ENCODE data around the gene ATP6V1B1. TPM values are rescaled to one million over a fixed set of nuclear protein-coding genes. Genes with fewer than 3 reads are reported as not detected.

Gene ATP6V1B1
- total RNA-seq, 4 donors from 2014 or later, result 3.6 to 7.1 TPM; not detected in 2

DNA sequence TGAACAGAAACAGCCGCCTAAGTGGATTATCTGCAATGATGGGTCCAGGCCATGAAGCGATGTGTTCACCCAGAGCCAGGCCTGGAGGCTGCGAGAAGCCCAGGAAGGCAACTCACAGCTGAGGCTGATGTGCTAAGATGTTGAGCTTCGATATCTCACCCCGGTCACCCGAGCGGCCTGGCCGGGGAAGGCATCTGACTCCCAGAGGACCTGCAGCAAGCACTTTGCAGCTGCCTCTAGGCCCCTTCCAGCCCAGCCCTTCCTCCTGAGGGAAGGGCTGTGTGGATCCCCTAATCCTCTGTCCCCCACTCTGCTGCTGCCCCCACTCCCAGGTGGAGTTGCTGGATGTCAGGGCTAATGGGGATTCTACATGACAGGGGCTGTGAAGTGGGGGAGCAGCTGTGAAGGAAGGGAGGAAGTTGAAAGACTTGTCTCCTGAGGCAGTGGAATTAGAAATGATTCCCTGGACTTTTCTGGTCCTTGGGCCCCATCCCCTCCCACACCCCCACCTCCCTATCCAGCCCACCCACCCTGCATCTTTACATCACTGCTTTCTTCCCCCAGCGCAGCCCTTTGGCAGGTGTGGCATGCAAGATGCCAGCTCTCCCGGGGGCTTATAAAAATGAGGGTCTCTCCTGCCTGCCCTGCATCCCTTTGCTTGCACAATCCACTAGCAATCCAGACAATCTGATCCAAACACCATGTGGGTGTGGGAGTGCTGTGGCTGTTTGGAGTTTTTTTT lies 4.3 kb downstream of the ATP6V1B1 start:
- no peak for ATAC-seq (ENCODE audit: low FRiP score)
- no peak for DNase-seq (ENCODE audit: low spot score)
- TF ChIP-seq, protein P1, sequence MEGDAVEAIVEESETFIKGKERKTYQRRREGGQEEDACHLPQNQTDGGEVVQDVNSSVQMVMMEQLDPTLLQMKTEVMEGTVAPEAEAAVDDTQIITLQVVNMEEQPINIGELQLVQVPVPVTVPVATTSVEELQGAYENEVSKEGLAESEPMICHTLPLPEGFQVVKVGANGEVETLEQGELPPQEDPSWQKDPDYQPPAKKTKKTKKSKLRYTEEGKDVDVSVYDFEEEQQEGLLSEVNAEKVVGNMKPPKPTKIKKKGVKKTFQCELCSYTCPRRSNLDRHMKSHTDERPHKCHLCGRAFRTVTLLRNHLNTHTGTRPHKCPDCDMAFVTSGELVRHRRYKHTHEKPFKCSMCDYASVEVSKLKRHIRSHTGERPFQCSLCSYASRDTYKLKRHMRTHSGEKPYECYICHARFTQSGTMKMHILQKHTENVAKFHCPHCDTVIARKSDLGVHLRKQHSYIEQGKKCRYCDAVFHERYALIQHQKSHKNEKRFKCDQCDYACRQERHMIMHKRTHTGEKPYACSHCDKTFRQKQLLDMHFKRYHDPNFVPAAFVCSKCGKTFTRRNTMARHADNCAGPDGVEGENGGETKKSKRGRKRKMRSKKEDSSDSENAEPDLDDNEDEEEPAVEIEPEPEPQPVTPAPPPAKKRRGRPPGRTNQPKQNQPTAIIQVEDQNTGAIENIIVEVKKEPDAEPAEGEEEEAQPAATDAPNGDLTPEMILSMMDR (IDR thresholded peaks at IDR 0.05), result no peak

DNA sequence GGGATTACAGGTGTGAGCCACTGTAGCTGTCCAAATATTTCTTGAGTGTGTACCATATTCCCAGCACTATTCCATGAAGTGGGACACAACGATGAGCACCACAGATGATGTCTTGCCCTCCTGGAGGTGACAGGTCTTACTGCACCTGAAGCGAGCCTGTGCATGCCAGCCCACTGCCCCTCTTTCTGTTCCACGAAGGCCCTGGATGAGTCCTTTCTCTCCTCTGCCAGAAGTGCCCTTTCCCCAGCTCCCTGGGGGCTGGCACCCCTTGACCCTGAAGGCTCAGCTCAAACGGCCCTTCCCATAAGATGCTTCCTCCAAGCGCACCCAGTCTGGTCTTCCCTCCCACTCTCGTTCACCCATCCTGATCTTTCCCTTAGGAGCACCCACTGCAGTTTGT lies 5.5 kb downstream of the ATP6V1B1 start:
- TF ChIP-seq, protein P1 (IDR thresholded peaks at IDR 0.05), result no peak
- DNase-seq (ENCODE audit: low spot score) (no peak), ATAC-seq (ENCODE audit: low FRiP score) (no peak)

DNA sequence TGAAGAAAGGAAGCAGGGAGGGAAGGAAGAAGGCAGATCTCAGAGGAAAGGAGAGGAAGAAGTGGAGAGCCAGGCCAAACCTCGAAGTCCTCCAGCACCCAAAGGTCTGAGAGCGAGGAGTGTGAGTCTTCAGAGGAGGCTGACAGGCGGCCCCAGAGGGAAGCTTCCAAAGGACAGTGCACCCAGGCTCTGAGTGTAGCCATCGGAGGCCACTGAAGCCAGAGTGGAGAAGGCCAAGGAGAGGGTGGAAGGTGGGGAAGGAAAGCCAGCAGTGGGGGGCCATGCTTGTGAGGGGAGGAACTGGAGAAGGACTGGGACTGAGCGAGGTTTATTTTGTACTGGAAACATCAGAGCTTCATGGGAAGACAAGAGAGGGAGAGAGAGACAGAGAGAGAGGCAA lies 6.0 kb downstream of the ATP6V1B1 start:
- DNase-seq (ENCODE audit: low spot score) (no peak), ATAC-seq (ENCODE audit: low FRiP score) (no peak)
- TF ChIP-seq, protein P1 (IDR thresholded peaks at IDR 0.05), result no peak

DNA sequence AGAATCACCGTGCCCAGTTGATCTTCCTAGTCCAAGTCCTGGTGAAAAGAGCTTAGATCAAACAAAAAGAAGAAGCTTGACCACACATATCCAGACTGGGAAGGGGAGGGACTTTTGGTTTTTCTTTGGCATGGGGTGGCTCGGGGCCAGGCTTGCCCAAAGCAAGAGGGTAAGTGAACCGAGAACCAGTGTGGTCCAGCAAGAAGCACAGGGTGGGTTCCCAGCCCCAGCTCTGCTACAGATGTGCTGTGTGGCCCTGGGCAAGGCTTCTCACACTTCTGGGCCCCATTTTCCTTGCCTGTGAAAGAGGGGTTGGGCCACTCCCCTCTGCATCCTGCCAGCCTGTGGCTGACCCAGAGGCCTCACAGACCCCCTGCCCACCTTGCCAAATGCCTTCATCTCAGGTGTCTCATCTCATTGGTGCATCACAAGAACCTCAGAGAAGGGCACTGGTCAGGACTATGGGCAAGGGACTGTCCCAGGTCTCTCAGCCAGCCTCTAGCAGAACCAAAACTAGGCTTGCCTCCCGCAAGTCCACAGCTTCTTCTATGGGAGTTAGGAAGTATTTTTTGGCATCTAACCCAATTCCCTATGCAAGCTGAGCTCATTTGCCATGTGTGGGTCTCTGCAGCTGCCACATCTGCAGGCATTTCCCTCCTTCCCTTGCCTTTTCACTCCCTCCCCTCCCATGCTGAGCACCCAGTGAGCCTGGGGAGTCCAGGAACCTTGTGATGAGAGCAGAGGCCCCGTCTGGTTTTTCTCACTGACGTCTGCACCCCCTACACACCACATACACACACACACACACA lies 6.9 kb downstream of the ATP6V1B1 start:
- TF ChIP-seq, protein P1 (IDR thresholded peaks at IDR 0.05), result no peak
- ATAC-seq (ENCODE audit: low FRiP score) (no peak), DNase-seq (ENCODE audit: low spot score) (no peak)

DNA sequence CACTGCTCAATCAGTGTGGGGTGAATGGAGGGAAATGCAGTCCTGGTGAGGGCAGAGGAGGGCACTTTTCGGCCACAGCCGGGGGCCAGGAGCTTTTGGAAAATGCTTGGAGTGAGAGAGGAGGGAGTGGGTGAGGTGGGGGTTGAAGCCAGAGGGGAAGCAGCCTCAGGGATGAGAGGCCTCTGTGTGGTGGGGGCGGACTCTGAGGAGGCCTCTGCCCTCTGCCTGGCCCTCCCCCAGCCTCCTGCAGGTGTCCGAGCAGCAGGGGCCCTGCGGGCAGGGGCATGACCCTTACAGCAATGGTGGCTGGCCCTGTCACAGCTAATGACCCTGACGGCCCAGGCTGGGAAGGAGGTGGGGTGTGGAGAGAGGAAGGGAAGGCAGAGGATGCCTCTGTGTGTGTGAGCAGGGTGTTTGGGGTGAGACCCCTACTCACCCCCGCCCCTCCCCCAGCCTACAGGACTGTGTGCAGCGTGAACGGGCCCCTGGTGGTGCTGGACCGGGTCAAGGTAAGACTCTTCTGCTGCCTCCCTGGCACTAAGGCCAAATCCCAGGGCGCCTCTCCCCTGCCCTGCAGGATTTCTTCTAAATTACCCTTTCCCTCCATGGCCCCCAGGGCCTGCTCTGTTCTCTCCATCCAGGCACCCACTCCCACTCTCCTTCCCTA lies 7.6 kb downstream of the ATP6V1B1 start:
- TF ChIP-seq, protein P1 (IDR thresholded peaks at IDR 0.05), result no peak
- ATAC-seq (ENCODE audit: low FRiP score) (no peak), DNase-seq (ENCODE audit: low spot score) (no peak)

DNA sequence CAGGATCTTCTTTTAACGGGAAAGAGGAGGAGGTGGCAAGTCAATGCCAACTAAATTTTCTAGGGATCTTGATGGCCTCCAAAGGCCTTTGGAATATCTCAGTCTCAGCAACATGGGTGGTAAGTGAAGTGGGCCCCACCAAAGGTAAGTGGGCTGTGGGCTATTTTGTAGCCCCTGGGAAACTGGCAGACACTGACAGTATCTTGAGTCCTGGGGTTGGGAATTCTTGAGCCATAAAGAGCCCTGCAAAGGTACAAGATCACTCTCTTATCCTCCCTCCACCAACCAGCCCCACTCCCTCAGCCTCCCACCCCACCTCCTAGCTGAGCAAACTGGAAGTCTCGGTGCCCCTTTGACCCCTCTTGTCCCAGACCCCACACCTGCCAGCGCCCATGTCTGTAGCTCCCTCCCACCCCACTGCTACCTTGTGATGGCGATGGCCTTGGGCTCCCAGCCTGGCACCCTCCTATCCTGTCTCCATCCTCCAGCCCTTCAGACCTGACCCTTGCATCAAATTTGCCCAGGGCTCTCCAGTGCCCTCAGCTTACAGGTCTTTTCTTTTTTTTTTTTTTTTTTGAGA lies 8.5 kb downstream of the ATP6V1B1 start:
- ATAC-seq (ENCODE audit: low FRiP score), result no peak
- no peak for DNase-seq (ENCODE audit: low spot score)

More for the DNA sequence above, 8.5 kb downstream of the ATP6V1B1 start:
- TF ChIP-seq, protein P1 (IDR thresholded peaks at IDR 0.05), result no peak
